IPS-NIHi11 (cell line): ENCODE results near the gene TSNAX.
A peak's percentile ranks its signal among the peaks of the same experiment; 100 is the strongest.
"Not testable (repeated sequence)": the region's sequence is repeated elsewhere in the genome, so short reads cannot be mapped to it uniquely, and the experiment has no call there.

Experiments
- DNase-seq: peaks from one replicate; pipeline ENCODE4 v3.0.0; 2012; ENCODE audit warnings: mixed read lengths, low spot score

Gene TSNAX

GRCh38 chr1:231561647-231562383 is 33.3 kb downstream of the TSNAX start:
- DNase-seq, result no peak

- no peak for DNase-seq
Measured at GRCh38 chr1:231563247-231563646, 34.8 kb downstream of the TSNAX start.

GRCh38 chr1:231564373-231564772 is 35.9 kb downstream of the TSNAX start:
- DNase-seq, result no peak

- DNase-seq, result no peak
Measured at GRCh38 chr1:231566496-231566895, 38.0 kb downstream of the TSNAX start.

- DNase-seq, result not testable (repeated sequence)
Measured at GRCh38 chr1:231570262-231570661, 41.8 kb downstream of the TSNAX start.

GRCh38 chr1:231571904-231572303 is 43.4 kb downstream of the TSNAX start:
- DNase-seq, result no peak

GRCh38 chr1:231575472-231575871 is 47.0 kb downstream of the TSNAX start:
- DNase-seq, result no peak

GRCh38 chr1:231576804-231577718 is 48.6 kb downstream of the TSNAX start:
- no peak for DNase-seq

- no peak for DNase-seq
Measured at GRCh38 chr1:231580874-231581273, 52.4 kb downstream of the TSNAX start.

GRCh38 chr1:231581859-231582258 is 53.4 kb downstream of the TSNAX start:
- no peak for DNase-seq

GRCh38 chr1:231583376-231583775 is 54.9 kb downstream of the TSNAX start:
- no peak for DNase-seq

- no peak for DNase-seq
Measured at GRCh38 chr1:231584117-231584516, 55.6 kb downstream of the TSNAX start.

- DNase-seq, result no peak
Measured at GRCh38 chr1:231584921-231585320, 56.5 kb downstream of the TSNAX start.

- peak; percentile 53 for DNase-seq
Measured at GRCh38 chr1:231590453-231591198, 62.2 kb downstream of the TSNAX start.

GRCh38 chr1:231591466-231591865 is 63.0 kb downstream of the TSNAX start:
- no peak for DNase-seq

- DNase-seq, result no peak
Measured at GRCh38 chr1:231592809-231593208, 64.3 kb downstream of the TSNAX start.

- not testable (repeated sequence) for DNase-seq
Measured at GRCh38 chr1:231593264-231593663, 64.8 kb downstream of the TSNAX start.

- no peak for DNase-seq
Measured at GRCh38 chr1:231594123-231594522, 65.7 kb downstream of the TSNAX start.

GRCh38 chr1:231594749-231595148 is 66.3 kb downstream of the TSNAX start:
- no peak for DNase-seq

- DNase-seq, result no peak
Measured at GRCh38 chr1:231596337-231596791, 67.9 kb downstream of the TSNAX start.

- DNase-seq, result no peak
Measured at GRCh38 chr1:231597971-231598370, 69.5 kb downstream of the TSNAX start.

GRCh38 chr1:231600458-231600976 is 72.0 kb downstream of the TSNAX start:
- DNase-seq, result no peak
